HG03135 (cell line): Measurements from ENCODE around the gene CUL4B.
"Not testable (repeated sequence)": the region's sequence is repeated elsewhere in the genome, so short reads cannot be mapped to it uniquely, and the experiment has no call there.

ENCODE experiments used
- ATAC-seq: cut with Tn5 transposase; IDR thresholded peaks from one replicate; pipeline ENCODE4 v1.9.1; 2021; ENCODE audit warnings: mild to moderate bottlenecking, moderate library complexity; ENCODE audit not compliant: unreplicated experiment

CUL4B gene

GRCh38 chrX:120560842-120561633 is at the start of gene CUL4B:
Gene CUL4B, minus strand, starts transcription at chrX:120560962. Its CDS starts 324 bp downstream, at chrX:120560638.
- peak; percentile 78 for ATAC-seq

- ATAC-seq: peak; percentile 51
Observed at GRCh38 chrX:120604361-120604782, 43.6 kb upstream of the CUL4B start.

GRCh38 chrX:120603707-120604360 is 43.1 kb upstream of the CUL4B start, which contains the start of gene MCTS1:
Gene MCTS1, plus strand, starts transcription at chrX:120604101. Its CDS starts 136 bp downstream, at chrX:120604237.
- peak; percentile 86 for ATAC-seq

GRCh38 chrX:120585702-120586101 is 24.9 kb upstream of the CUL4B start:
- ATAC-seq: no peak

- ATAC-seq: no peak
Observed at GRCh38 chrX:120575379-120576114, 14.8 kb upstream of the CUL4B start.

- ATAC-seq: not testable (repeated sequence)
Observed at GRCh38 chrX:120573806-120574205, 13.0 kb upstream of the CUL4B start.

GRCh38 chrX:120570011-120570600 is 9.3 kb upstream of the CUL4B start:
- ATAC-seq: no peak

- ATAC-seq: no peak
Observed at GRCh38 chrX:120568609-120569008, 7.8 kb upstream of the CUL4B start.

GRCh38 chrX:120568035-120568434 is 7.3 kb upstream of the CUL4B start:
- no peak for ATAC-seq

- no peak for ATAC-seq
Observed at GRCh38 chrX:120566817-120567216, 6.1 kb upstream of the CUL4B start.

GRCh38 chrX:120564925-120565324 is 4.2 kb upstream of the CUL4B start:
- no peak for ATAC-seq

GRCh38 chrX:120562569-120562926 is 1.8 kb upstream of the CUL4B start:
- no peak for ATAC-seq

GRCh38 chrX:120561634-120562568 is 1.1 kb upstream of the CUL4B start:
- ATAC-seq: no peak

GRCh38 chrX:120560405-120560841 is 339 bp downstream of the CUL4B start:
- ATAC-seq: peak; percentile 29

GRCh38 chrX:120559804-120560203 is 958 bp downstream of the CUL4B start:
- ATAC-seq: peak; percentile 12

- ATAC-seq: no peak
Observed at GRCh38 chrX:120556251-120556650, 4.5 kb downstream of the CUL4B start.

- no peak for ATAC-seq
Observed at GRCh38 chrX:120549483-120550452, 11.0 kb downstream of the CUL4B start.

GRCh38 chrX:120536061-120536460 is 24.7 kb downstream of the CUL4B start:
- ATAC-seq: no peak
